GM10266 (cell line): ENCODE data around the gene SBF2.

ENCODE experiments used
- DNase-seq: peaks from one replicate; pipeline ENCODE4 v3.0.0; 2012; ENCODE audit errors: extremely low spot score
- CTCF ChIP-seq: IDR thresholded peaks from 2 replicates; pipeline ENCODE4 v1.5.1; 2012; ENCODE audit warnings: mild to moderate bottlenecking, low read depth; ENCODE audit not compliant: control insufficient read depth, insufficient read depth; ENCODE audit errors: missing control alignments

The SBF2 gene

GRCh38 chr11:9758637-9759518 lies 535.1 kb downstream of the SBF2 start:
- TF ChIP-seq CTCF, result peak; percentile 21

GRCh38 chr11:9757809-9758636 lies 536.0 kb downstream of the SBF2 start:
- TF ChIP-seq CTCF, result peak; percentile 92
- DNase-seq, result peak; percentile 97

More at GRCh38 chr11:9758637-9759518, 535.1 kb downstream of the SBF2 start:
- DNase-seq, result peak; percentile 72

DNA sequence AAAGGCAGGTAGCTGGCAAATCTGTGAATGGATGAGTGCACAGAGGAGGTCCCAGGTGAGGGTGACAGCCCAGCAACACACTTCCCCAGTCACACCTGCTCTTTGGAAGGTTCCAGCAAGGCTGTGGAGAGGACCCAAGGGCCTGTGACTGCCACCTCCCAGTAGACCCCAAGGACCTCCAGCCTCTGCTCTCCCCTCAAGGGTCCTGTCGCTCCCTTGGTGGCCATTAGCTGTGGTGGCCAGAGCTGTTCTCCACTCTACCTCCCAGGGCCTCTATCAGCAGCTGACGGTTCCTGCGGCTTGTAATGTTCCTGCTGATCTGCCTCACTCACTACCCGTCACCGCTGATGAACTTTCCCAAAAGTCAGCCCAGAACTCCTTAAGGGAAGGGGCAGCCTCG lies 537.1 kb downstream of the SBF2 start:
- no peak for TF ChIP-seq CTCF
- no peak for DNase-seq

DNA sequence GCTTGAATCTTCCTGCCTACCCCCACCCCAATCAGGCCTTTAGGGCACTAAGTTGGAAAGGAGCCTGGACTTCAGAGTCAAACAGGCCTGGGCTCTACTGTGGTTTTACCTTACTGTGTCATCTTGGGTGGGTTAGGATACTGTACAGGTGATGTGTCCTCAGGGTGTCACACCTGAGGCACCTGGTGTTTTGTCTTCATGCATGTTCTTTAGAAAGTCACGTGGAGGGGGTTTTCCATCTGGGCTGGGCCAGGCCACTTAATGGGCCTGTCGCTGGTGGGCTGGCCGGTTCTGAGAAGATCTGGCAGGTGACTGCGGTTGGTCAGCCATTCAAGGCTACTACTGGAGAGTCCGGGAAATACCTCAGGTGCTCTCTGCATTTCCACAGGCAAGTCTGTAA lies 537.6 kb downstream of the SBF2 start:
- no peak for TF ChIP-seq CTCF
- DNase-seq, result no peak

- TF ChIP-seq CTCF, result no peak
- DNase-seq, result no peak
These were observed 538.3 kb downstream of the SBF2 start for GRCh38 chr11:9755561-9756185.

- no peak for DNase-seq
- no peak for TF ChIP-seq CTCF
These were observed 540.0 kb downstream of the SBF2 start for GRCh38 chr11:9754010-9754471.
